Ovary (tissue), 3 donors: ENCODE results near the gene VAMP1.
"Not testable (repeated sequence)": the region's sequence is repeated elsewhere in the genome, so short reads cannot be mapped to it uniquely, and the experiment has no call there.

Experiments
- EP300 ChIP-seq: sonication (generic); formaldehyde crosslinking; IDR thresholded peaks from one replicate; pipeline ENCODE4 v1.6.1; 2017; ENCODE audit warnings: antibody characterized with exemption
- TF ChIP-seq, protein P1 (sequence below), 3 donors: fragments of 450-650 bp in 2 of 3; fragments of 200-600 bp in 1 of 3; IDR thresholded peaks; one replicate each; pipeline versions ENCODE4 v1.5.1 to v1.8.0; 2016 to 2022; ENCODE audit warnings: antibody characterized with exemption in 3 of 3, mild to moderate bottlenecking in 1 of 3
- donor health status: DM: no; HTN: no; CAD: no.

DNA sequence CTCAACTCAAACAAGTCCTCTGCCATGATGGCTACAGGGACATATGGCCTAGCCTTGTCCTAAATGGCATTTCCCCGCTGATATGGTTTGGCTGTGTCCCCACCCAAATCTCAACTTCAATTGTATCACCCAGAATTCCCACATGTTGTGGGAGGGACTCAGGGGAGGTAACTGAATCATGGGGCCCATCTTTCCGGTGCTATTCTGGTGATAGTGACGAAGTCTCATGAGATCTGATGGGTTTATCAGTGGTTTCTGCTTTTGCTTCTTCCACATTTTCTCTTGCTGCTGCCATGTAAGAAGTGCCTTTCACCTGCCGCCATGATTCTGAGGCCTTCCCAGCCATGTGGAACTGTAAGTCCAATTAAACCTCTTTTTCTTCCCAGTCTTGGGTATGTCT, 3.7 kb downstream of the VAMP1 start:
- TF ChIP-seq, protein P1, sequence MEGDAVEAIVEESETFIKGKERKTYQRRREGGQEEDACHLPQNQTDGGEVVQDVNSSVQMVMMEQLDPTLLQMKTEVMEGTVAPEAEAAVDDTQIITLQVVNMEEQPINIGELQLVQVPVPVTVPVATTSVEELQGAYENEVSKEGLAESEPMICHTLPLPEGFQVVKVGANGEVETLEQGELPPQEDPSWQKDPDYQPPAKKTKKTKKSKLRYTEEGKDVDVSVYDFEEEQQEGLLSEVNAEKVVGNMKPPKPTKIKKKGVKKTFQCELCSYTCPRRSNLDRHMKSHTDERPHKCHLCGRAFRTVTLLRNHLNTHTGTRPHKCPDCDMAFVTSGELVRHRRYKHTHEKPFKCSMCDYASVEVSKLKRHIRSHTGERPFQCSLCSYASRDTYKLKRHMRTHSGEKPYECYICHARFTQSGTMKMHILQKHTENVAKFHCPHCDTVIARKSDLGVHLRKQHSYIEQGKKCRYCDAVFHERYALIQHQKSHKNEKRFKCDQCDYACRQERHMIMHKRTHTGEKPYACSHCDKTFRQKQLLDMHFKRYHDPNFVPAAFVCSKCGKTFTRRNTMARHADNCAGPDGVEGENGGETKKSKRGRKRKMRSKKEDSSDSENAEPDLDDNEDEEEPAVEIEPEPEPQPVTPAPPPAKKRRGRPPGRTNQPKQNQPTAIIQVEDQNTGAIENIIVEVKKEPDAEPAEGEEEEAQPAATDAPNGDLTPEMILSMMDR (IDR thresholded peaks at IDR 0.05) = not testable (repeated sequence)
- TF ChIP-seq EP300 = not testable (repeated sequence)
